ENCODE data around the gene EXOC6B.
"Not testable (repeated sequence)": the region's sequence is repeated elsewhere in the genome, so short reads cannot be mapped to it uniquely, and the experiment has no call there.

The EXOC6B gene

DNA sequence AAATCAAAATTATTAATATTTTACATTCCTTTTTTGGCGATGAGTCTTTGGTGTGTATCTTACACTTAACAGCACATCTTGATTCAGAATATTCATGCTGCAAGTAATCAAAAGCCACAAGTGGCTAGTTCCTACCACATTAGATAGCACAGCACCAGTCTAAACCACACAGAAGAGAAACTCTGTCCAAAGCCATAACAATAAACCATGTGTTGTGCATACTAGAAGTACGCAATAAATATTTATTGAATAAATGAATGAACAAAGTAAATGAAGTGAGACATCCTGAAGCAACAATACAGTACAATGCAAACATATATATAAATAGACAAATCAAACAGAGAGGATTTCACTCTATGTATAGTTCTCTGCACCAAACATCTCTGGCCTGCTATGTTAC is 287.3 kb downstream of the EXOC6B start:
- DNase-seq = no peak

DNA sequence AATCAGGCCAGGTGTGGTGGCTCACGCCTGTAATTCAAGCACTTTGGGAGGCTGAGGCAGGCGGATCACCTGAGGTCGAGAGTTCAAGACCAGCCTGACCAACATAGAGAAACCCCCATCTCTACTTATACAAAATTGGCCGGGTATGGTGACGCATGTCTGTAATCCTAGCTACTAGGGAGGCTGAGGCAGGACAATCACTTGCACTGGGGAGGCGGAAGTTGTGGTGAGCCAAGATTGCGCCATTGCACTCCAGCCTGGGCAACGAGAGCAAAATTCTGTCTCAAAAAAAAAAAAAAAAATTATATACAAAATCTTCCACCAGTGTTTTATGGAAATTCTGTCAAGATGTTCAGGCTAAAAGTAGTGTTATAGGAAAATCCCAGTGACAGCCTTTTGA is 290.2 kb downstream of the EXOC6B start:
- DNase-seq = not testable (repeated sequence)

DNA sequence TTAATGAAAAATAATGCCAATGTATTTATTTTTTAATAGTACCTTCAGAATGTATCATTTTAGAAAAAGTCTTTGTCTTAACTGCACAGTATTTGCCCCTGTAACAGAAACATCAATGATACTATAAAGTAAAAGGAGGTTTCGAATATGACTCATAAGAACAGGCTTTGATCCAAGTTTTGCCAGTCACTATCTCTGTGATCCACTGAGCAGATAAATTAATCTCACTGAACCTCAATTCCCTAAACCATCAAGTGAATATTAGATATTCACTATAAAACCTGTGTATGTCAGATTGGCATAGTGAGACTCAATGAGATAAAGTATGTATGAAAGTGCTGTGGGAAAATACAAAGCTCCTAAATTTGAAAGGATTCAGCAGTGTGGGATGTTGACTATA is 292.1 kb downstream of the EXOC6B start:
- no peak for DNase-seq

DNA sequence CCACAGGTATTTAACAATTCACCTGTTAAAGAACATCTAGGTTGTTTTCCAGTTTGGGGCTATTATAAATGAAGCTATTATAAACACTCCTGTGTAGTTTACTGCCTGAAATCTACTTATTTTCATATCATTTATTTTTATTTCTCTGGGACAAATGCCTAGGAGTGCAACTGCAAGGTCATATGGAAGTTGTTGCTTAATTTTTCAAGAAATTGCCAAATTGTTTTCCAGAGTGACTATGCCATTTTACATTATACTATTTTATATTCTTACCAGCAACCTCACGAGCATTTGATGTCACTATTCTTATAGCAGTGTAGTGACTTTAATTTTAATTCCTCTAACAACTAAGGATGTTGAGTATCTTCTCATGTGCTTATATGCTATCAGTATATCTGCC is 298.4 kb downstream of the EXOC6B start:
- DNase-seq = no peak

DNA sequence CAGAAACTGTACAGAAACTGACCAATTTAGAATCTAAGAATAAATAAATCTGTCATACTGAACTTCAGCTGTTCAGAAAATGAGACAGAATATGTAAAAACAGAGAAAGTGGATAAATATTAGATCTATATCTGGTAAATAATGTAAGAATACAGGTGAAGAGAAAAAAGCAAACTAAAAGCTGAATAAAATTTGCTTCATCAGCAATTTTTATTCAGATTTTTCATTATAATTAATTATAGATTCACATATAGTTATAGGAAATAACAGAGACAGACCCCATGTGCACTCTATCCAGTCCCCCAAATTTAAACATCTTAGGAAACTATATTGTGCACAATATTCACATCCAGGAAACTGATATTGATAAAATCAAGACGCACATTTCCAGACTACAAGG is 299.2 kb downstream of the EXOC6B start:
- DNase-seq = no peak

DNA sequence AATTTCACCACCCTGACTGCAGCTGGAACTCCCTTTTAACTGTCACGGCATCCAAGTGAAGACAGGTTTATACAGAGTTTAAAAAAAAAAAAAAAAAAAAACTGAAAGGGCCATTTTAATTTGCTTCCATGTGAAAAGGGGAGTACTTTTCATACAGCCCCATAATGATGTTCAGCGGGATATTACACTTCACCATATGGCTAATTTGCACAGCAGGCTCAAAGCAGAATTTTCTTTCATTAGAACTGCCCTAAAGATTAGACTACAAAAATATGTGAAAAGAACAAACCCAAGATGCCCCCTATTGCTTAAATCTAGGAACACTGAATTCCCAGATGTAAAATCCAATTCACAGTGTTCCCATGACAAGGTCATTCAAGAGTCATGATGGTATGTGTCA is 301.8 kb downstream of the EXOC6B start:
- DNase-seq = no peak

DNA sequence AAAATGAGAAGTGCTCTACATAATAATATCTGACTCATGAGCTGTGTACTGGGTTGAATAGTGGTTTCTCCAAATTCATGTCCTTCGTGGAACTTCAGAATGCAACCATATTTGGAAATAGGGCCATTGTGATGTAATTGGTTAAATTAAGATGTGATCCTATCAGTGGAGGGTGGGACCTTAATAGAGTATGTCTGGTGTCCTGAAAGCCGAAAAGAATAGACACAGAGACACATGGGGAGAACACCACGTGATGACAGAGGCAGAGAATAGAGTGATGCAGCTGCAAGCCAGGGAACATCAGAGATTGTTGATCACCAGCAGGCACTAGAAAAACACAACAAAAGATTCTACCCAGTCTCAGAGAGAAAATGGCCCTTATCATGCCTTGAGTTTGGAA is 310.1 kb downstream of the EXOC6B start:
- DNase-seq = no peak

DNA sequence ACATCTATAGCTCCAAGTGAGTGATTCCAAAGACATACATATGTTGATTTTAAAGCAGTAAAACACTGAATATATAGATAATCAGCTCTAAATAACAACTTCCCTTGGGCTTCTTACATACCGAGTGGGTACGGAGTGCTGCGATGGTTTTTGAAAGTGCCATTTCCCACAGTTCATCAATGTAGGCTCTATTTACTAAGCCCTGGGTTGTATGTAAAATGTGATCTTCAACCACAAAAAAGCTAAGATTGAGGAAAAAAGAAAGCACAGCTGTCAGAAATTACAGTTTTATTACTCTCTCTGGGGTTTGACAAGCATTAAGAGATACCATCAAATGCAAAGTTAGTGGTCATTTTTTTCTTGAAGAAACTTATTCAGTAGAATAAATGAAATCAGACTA is 312.8 kb downstream of the EXOC6B start:
- DNase-seq = no peak

DNA sequence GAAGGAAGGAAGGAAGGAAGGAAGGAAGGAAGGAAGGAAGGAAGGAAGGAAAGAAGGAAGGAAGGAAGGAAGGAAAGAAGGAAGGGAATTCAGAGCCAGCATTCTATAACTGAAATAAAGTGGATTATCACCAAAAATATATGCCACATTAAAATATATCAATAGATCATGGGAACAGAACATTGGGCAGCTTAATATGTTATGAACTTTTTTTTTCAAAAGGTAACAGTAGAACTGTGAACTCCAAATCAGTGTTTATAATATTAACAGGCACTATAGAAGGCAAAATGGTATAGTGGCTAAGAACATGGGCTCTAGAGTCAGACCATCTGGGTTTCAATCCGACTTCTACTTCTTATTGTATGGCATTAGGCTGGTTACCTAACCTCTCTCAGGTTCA is 313.5 kb downstream of the EXOC6B start:
- no peak for DNase-seq

DNA sequence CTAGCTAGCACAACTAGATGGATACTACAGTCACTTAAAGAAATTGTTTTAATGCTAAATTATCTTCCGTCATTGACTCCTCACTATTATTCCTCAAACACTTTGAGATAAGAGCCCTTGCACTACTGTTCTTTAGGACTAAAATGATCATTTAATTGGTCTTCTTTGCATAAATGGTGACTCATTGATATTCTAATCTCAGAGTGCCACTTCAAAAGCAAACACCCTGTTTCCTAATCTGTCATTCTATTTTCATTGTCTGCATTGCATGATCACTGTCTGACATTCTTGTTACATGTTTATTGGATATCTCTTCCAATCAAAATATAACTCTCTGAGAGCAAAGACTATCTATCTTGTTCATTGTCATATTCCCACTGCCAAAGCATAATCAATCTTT is 313.9 kb downstream of the EXOC6B start:
- no peak for DNase-seq

DNA sequence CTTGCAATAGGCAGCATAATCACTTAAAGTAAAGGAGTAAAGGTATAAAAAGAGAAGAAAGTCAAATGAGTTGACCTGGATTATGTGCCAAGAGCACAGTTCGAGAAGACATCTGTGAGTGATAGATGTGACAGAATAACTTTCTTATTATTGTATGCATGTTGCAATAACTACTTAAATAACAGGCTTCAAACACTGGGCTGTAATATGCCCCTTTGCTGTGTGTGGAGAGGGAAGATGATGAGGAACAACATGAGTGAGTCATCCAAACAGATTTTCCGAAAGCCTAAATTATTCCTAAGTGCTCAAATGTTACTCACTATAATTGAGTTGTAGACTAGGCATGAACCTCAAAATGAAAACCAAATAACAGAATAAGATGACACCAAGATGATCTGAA is 328.1 kb downstream of the EXOC6B start:
- no peak for DNase-seq

DNA sequence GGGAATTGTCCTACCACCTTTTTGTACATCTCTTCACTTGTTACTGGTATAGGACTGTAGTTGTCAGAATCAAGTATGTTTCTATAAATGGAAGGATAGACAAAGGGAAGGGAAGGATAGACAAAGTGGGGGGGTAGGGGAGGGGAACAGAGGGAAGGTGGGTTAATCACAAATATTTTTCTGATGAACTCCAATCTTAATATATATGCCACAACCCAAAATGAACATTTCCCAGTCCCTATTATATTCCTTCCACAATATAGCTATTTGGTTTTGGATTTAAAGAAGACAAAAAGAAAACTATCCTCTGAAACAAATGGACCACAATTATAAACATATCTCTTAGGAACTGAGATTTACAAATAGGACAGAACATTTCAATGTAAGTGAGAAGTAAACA is 329.4 kb downstream of the EXOC6B start:
- DNase-seq = no peak

DNA sequence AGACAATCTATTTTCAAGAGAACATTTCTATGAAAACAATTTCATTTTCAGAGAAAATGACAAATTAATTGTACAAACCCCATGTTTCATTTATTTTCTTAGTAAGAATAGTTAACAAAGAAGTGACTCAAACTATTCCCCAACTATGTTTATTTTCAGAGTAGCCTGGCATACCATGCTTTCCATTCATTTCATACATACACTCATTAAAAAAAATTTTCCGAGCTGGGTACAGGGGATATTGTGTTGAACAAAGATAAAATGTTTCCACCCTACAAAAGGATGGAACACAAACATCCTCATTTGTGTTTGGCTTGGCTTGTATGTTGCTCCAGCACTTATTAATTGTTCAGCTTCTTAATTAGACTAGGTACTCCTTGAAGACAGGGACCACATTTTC is 331.4 kb downstream of the EXOC6B start:
- DNase-seq = no peak

DNA sequence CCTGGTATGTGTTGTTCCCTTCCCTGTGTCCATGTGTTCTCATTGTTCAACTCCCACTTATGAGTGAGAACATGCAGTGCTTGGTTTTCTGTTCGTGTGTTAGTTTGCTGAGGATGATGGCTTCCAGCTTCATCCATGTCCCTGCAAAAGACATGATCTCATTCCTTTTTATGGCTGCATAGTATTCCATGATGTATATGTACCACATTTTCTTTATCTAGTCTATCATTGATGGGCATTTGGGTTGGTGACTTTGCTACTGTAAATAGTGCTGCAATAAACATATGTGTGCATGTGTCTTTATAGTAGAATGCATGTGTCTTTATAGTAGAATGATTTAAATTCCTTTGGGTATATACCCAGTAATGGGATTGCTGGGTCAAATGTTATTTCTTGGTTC is 341.2 kb downstream of the EXOC6B start:
- DNase-seq = not testable (repeated sequence)

DNA sequence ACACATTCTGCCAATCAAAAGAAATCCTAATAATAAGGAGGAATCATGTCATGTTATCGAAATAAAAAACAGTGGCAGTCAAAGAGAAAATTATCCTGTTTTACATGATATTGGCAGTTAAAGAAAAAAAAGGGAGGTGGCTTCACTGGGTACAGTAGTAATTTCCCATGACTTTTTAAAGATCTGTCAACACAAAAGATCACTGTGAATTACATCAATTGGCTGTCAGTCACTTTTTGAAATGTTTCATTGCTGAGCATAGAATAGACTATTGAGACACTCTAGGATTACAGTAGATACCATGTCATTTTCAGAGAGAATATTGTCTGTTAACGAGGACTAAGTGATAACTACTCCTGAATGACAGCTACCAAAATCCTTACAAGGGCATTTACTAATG is 342.5 kb downstream of the EXOC6B start:
- no peak for DNase-seq

DNA sequence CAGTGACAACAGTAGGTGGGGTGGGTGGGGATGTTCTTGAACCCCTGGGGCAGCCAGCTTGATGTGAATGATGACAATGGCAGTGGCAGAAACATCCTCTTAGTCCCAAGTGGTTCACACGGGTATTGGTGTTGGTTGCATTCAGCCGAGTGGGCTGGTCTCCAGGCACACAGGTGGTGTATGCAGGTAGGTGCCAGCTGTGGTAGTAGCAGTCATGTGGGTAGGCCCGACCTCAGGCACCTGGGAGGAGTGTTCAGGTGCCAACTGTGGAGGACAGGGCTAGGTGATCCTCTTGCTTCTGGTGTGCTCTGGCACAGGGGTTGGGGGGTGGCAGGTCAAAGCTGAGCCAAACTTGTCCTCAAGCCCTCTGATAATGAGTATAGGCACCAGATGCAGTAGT is 350.6 kb downstream of the EXOC6B start:
- no peak for DNase-seq

DNA sequence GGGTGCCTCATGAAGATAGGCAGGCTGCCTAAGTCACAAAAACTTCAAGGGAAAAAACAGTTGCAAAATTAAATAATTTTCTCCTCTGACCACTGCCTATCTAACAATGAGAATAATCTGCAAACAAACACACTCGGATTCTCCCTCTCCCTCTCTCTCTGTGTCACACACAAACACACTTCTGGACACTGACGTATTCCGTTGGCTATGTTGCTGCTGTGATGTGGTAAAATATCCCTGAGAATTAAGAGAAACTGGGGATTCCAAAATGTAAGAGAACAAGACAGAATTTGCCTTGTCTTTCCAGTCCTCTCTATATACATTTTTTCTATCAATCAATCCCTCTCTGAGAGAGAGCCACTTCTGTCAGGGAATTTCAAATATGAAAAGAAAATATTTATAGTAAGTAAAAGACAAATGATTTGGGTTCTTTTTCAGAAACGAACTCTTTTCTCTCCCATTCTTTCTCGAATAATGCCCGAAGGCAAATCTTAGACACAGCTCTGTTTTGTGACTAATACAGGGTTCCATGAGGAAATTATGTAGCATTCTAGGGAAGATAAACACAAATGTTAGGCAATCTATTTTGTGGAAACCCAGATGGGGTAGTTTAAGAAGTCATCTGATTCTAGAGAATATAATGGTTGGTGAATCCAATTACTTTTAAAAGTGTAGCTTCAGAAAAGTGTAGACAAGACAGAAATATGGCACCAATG is 367.9 kb downstream of the EXOC6B start:
- DNase-seq = no peak

DNA sequence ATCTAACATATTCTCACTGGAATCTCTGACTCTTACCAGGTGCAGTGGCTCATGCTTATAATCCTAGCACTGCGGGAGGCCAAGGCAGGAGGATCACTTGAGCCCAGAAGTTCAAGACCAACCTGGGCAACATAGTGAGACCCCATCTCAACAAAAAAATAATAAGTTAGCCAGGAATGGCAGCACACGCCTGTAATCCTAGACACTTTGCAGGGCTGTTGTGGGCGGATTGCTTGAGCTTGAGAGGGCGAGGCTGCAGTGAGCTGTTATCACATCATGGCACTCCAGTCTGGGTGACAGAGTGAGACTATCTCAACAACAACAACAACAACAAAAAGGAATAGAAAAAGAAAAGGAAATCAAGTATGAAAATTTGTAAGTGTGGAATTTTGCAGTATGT is 371.6 kb downstream of the EXOC6B start:
- no peak for DNase-seq

DNA sequence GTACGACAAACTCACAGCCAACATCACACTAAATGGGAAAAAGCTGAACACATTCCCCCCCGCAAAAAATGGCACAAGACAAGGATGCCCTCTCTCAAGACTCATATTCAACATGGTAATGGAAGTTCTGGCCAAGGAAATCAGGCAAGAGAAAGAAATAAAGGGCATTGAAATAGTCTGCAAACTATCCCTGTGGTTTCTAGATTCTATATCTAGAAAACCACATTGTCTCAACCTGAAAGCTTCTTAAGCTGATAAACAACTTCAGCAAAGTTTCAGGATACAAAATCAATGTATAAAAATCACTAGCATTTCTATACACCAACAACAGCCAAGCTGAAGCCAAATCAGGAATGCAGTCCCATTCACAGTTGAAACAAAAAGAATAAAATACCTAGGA is 383.6 kb downstream of the EXOC6B start:
- DNase-seq = no peak

DNA sequence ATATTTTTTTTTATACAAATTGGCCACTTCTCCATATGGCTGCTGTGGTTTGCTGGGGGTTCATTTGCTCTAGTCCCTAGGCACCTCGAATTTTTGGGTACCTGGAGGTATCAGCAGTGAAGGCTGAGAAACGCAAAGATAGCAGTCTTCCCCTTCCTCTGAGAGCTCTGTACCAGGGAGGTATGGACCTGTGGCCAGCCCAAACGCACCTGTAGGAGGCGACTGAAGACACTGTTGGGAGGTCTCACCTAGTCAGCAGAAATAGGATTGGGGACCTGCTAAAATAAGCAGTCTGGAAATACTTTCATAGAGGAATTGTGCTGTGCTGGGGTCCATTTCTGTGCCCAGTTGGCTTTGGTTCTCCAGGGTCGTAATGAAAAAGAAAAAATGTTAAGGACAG is 385.9 kb downstream of the EXOC6B start:
- no peak for DNase-seq

DNA sequence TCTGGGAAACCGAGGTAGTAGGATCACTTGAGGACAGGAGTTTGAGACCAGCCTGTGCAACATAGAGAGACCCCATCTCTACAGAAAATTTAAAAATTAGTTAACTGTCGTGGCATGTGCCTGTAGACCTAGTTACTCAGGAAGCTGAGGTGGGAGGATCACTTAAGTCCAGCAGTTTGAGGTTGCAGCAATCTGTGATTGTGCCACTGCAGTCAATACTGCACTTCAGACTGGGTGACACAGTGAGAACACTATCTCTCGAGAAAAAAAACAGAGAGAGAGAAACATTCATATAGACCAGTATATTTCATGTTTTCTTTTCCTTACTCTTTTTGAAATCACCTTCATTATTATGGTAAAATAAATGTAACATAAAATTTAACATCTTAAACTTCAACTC is 387.5 kb downstream of the EXOC6B start:
- no peak for DNase-seq

DNA sequence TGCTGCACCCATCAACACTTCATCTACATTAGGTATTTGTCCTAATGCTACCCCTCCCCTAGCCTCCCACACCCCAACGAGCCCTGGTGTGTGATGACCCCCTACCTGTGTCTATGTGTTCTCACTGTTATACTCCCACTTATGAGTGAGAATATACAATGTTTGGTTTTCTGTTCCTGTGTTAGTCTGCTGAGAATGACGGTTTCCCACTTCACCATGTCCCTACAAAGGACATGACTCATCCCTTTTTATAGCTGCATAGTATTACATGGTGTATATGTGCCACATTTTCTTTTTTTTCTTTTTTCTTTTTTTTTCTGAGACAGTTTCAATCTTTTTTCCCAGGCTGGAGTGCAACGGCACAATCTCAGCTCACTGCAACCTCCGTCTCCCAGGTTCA is 394.1 kb downstream of the EXOC6B start:
- no peak for DNase-seq

DNA sequence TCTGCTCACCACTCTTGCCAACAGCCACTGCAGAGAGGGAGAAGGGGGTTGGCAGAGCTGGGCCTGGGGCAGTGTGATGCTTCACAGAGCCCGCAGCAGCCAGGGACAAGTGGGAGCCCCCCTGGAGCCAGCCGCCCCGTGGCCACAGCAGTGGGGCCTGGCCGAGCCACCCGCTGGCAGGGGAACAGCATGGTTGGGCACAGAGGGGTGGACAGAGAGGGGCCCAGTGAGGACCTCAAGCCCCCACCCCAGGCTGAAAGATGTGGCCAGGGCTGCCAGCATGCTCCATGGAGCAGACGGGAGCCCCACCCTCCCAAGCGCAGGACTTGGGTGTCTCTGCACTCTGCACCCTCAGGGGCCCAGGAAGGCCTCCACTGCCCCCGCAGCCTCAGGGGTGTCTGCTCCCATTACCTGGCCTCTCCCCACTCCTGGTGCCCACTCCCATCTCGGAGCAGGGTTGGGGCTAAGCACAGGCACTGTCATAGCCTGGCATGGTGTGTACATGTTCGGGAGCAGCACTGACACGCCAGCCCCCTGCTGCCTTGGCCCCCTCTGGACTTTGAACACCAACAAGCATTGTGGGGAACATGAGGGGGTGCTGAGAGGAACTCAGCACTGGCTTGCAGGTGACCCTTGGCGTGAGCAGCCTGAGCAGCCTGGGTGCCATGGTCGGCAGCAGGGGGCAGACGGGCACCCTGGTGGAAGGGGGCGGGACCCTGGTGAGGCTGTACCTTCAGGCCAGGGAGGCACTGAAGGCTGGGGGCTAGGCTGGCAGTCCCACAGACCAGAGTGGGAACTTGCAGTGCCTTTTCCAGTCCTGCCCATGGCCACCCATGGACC is 398.6 kb downstream of the EXOC6B start:
- DNase-seq = no peak

DNA sequence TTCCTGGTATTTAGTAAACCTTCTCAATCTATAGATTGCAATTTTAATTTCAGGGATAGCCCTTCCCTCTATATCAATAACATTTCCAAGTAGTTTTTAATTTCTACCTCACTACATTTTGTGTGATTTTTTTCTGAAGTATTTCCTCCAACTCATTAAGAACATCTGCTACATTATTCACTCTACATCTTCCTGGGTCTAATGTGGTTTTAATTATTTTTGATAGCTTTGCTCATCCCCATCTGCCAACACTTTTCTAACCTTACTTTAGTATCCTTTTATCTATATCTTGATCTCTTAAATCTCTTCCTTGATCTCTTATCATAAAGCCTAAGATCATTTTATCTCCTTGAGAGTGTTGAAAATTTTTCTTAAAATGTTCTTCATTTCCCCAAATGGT is 399.8 kb downstream of the EXOC6B start:
- DNase-seq = no peak

DNA sequence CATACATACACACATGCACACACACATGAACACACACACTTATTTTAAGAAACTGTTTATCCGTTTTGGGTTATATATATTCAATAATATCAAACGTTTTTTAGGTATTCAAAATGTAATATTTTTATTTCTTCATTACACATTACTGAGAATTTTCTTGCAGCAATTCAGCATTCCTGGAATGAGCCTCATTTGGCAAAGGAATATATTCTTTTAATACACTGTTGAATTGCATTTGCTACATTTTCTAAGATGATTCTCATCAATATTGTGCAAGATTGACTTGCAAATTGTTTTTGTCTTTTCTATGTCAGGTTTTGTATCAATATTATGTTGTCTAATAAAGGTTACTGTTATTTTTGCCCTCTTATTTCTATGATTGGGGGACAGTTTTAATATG is 402.1 kb downstream of the EXOC6B start:
- DNase-seq = no peak

Measured in bone marrow (tissue), 2 donors.